Mesendoderm (in vitro differentiated cells): Measurements from ENCODE around the gene OSBPL6.
A peak's percentile ranks its signal among the peaks of the same experiment; 100 is the strongest.
"Not testable (repeated sequence)": the region's sequence is repeated elsewhere in the genome, so short reads cannot be mapped to it uniquely, and the experiment has no call there.

Experiments
- DNase-seq: peaks from one replicate; pipeline ENCODE4 v3.0.0; 2013
- H2AK5ac ChIP-seq: 2 replicates; pipeline ENCODE4 v1.6.1; 2013; ENCODE audit warnings: low read length, inconsistent platforms
- H2BK120ac ChIP-seq: 2 replicates; pipeline ENCODE4 v1.6.1; 2013; ENCODE audit warnings: low read depth, mild to moderate bottlenecking, low read length, moderate library complexity, mixed read lengths
- H2BK15ac ChIP-seq: replicated peaks from 2 replicates; pipeline ENCODE4 v1.6.1; 2013; ENCODE audit warnings: low read depth, mild to moderate bottlenecking, moderate library complexity
- H2BK5ac ChIP-seq: 2 replicates; pipeline ENCODE4 v1.6.1; 2013; ENCODE audit warnings: low read length, inconsistent platforms
- H3K18ac ChIP-seq: 2 replicates; pipeline ENCODE4 v1.6.1; 2013; ENCODE audit warnings: mild to moderate bottlenecking, low read length, mixed read lengths
- H3K23ac ChIP-seq: one replicate; pipeline ENCODE4 v1.6.1; 2013; ENCODE audit warnings: low read length
- H3K27ac ChIP-seq: 2 replicates; pipeline ENCODE4 v1.5.1; 2013; ENCODE audit warnings: low read depth, mild to moderate bottlenecking, inconsistent platforms, low read length, moderate library complexity
- H3K27me3 ChIP-seq: 2 replicates; pipeline ENCODE4 v1.6.1; 2013; ENCODE audit warnings: low read length, control low read depth, mild to moderate bottlenecking, inconsistent platforms; ENCODE audit not compliant: insufficient read depth, poor library complexity
- H3K36me3 ChIP-seq: 2 replicates; pipeline ENCODE4 v1.6.1; 2013; ENCODE audit warnings: low read length, inconsistent platforms; ENCODE audit not compliant: control insufficient read depth, insufficient read depth
- H3K4ac ChIP-seq: one replicate; pipeline ENCODE4 v1.6.1; 2013; ENCODE audit warnings: low read depth, mild to moderate bottlenecking, low read length, moderate library complexity
- H3K4me1 ChIP-seq: 2 replicates; pipeline ENCODE4 v1.6.1; 2013; ENCODE audit warnings: low read depth, low read length, inconsistent platforms; ENCODE audit not compliant: control insufficient read depth
- H3K4me2 ChIP-seq: 2 replicates; pipeline ENCODE4 v1.6.1; 2013; ENCODE audit warnings: low read length
- H3K4me3 ChIP-seq: 2 replicates; pipeline ENCODE4 v1.5.1; 2013; ENCODE audit warnings: mild to moderate bottlenecking, low read length
- H3K56ac ChIP-seq: one replicate; pipeline ENCODE4 v1.6.1; 2013; ENCODE audit warnings: low read length
- H3K79me1 ChIP-seq: 2 replicates; pipeline ENCODE4 v1.6.1; 2013; ENCODE audit warnings: low read length, inconsistent platforms
- H3K79me2 ChIP-seq: 2 replicates; pipeline ENCODE4 v1.6.1; 2013; ENCODE audit warnings: mild to moderate bottlenecking, low read length; ENCODE audit not compliant: control insufficient read depth, insufficient read depth
- H3K9ac ChIP-seq: 2 replicates; pipeline ENCODE4 v1.6.1; 2013; ENCODE audit warnings: low read length, inconsistent platforms
- H4K5ac ChIP-seq: one replicate; pipeline ENCODE4 v1.6.1; 2013; ENCODE audit warnings: low read length
- H4K8ac ChIP-seq: one replicate; pipeline ENCODE4 v1.6.1; 2013; ENCODE audit warnings: low read depth, mild to moderate bottlenecking, control low read depth, low read length, moderate library complexity
- WGBS: extraction: QIAGEN DNeasy Blood & Tissue Kit; methylation state at CpG from one replicate; pipeline ENCODE4 v1.1.7; 2013; ENCODE audit warnings: low lambda C conversion rate, missing lambda C conversion rate; ENCODE audit not compliant: insufficient coverage; ENCODE audit errors: extremely low coverage; 5-methylcytosine and 5-hydroxymethylcytosine counted together

OSBPL6 gene

GRCh38 chr2:178404368-178404767 lies 210.1 kb downstream of the OSBPL6 start:
- Histone ChIP-seq H3K4me1 (peaks cover 1% of the 10 kb centered on the region), H3K18ac (no peak overlapping the region), H3K4ac (no peak overlapping the region), H3K79me1 (no peaks in the 10 kb centered on the region), H3K36me3 (no peaks in the 10 kb centered on the region), H3K4me3 (no peak overlapping the region), H2BK15ac (no peak overlapping the region), H3K27ac (no peak overlapping the region), H3K9ac (no peak overlapping the region), H2BK5ac (no peak overlapping the region), H3K4me2 (no peak overlapping the region), H3K27me3 (no peaks in the 10 kb centered on the region), H3K23ac (no peak overlapping the region), H2AK5ac (no peak overlapping the region), H4K8ac (no peak overlapping the region), H4K5ac (no peak overlapping the region), H3K79me2 (no peaks in the 10 kb centered on the region), H2BK120ac (no peak overlapping the region), H3K56ac (no peak overlapping the region)
- DNase-seq: no peak
- no CpG with 5 or more reads among the region's 4 CpGs for WGBS

GRCh38 chr2:178409261-178409660 lies 214.9 kb downstream of the OSBPL6 start:
- no peak overlapping the region for H3K56ac ChIP-seq
- H3K4me2 ChIP-seq: no peak overlapping the region
- no peak overlapping the region for H3K23ac ChIP-seq
- H3K36me3 ChIP-seq: no peaks in the 10 kb centered on the region
- no peaks in the 10 kb centered on the region for H3K27me3 ChIP-seq
- peaks cover 1% of the 10 kb centered on the region for H3K4me1 ChIP-seq
- no peak overlapping the region for H2BK120ac ChIP-seq
- no peak overlapping the region for H2BK5ac ChIP-seq
- no CpG with 5 or more reads among the region's 5 CpGs for WGBS
- H4K8ac ChIP-seq: no peak overlapping the region
- H2AK5ac ChIP-seq: no peak overlapping the region
- H3K79me1 ChIP-seq: no peaks in the 10 kb centered on the region
- H4K5ac ChIP-seq: no peak overlapping the region
- no peak for DNase-seq
- H3K4ac ChIP-seq: no peak overlapping the region
- H3K18ac ChIP-seq: no peak overlapping the region
- no peak overlapping the region for H3K4me3 ChIP-seq
- no peak overlapping the region for H3K9ac ChIP-seq
- H3K79me2 ChIP-seq: no peaks in the 10 kb centered on the region
- no peak overlapping the region for H3K27ac ChIP-seq
- no peak overlapping the region for H2BK15ac ChIP-seq

GRCh38 chr2:178412047-178412446 lies 217.7 kb downstream of the OSBPL6 start:
- Histone ChIP-seq H3K18ac (no peak overlapping the region), H3K27ac (no peak overlapping the region), H3K4me3 (no peak overlapping the region), H2BK5ac (no peak overlapping the region), H3K56ac (no peak overlapping the region), H3K4me1 (peaks cover 1% of the 10 kb centered on the region), H3K27me3 (no peaks in the 10 kb centered on the region), H3K23ac (no peak overlapping the region), H3K9ac (no peak overlapping the region), H3K36me3 (no peaks in the 10 kb centered on the region), H2AK5ac (no peak overlapping the region), H4K8ac (no peak overlapping the region), H3K79me2 (no peaks in the 10 kb centered on the region), H2BK15ac (no peak overlapping the region), H4K5ac (no peak overlapping the region), H3K79me1 (peaks cover 2% of the 10 kb centered on the region), H3K4me2 (no peak overlapping the region), H2BK120ac (no peak overlapping the region), H3K4ac (no peak overlapping the region)
- peak; percentile 30 for DNase-seq
- no CpG with 5 or more reads among the region's 3 CpGs for WGBS

GRCh38 chr2:178412453-178412852 lies 218.1 kb downstream of the OSBPL6 start:
- not testable (repeated sequence) for H3K4me1 ChIP-seq, H3K79me2 ChIP-seq, H3K4me2 ChIP-seq, H3K27ac ChIP-seq, H2BK15ac ChIP-seq, H3K4ac ChIP-seq, H3K23ac ChIP-seq, DNase-seq, H3K56ac ChIP-seq, H4K8ac ChIP-seq, H2AK5ac ChIP-seq, H3K9ac ChIP-seq, H4K5ac ChIP-seq, H3K18ac ChIP-seq, H3K27me3 ChIP-seq, H2BK120ac ChIP-seq, H3K79me1 ChIP-seq, H3K36me3 ChIP-seq, H3K4me3 ChIP-seq, H2BK5ac ChIP-seq
- no CpG with 5 or more reads among the region's 8 CpGs for whole genome bisulfite sequencing

GRCh38 chr2:178413472-178414265 lies 219.4 kb downstream of the OSBPL6 start:
- Histone ChIP-seq H2AK5ac (no peak overlapping the region), H3K27me3 (no peaks in the 10 kb centered on the region), H3K36me3 (no peaks in the 10 kb centered on the region), H3K23ac (no peak overlapping the region), H3K18ac (peak overlapping the region; percentile 24), H3K4me3 (peak overlapping the region; percentile 35), H4K5ac (no peak overlapping the region), H2BK120ac (peak overlapping the region; percentile 30), H3K4me1 (peaks cover 1% of the 10 kb centered on the region), H4K8ac (peak overlapping the region; percentile 87), H3K4me2 (peak overlapping the region; percentile 35), H3K27ac (peak overlapping the region; percentile 71), H2BK15ac (no peak overlapping the region), H3K79me2 (no peaks in the 10 kb centered on the region), H2BK5ac (no peak overlapping the region), H3K56ac (peak overlapping the region; percentile 81), H3K9ac (peak overlapping the region; percentile 66), H3K79me1 (peaks cover 2% of the 10 kb centered on the region), H3K4ac (peak overlapping the region; percentile 46)
- peak; percentile 92 for DNase-seq
- WGBS: no CpG with 5 or more reads among the region's 45 CpGs
